ENCODE data around the gene MED27. TPM values are rescaled to one million over a fixed set of nuclear protein-coding genes. Genes with fewer than 3 reads are reported as not detected.

The MED27 gene
- total and polyA plus RNA-seq, 9 of the 15 experiments (the other 6 are each of a cell fraction or from before 2014, with no cell fraction given) = 24.4 to 91.0 (median 36.1) TPM

DNA sequence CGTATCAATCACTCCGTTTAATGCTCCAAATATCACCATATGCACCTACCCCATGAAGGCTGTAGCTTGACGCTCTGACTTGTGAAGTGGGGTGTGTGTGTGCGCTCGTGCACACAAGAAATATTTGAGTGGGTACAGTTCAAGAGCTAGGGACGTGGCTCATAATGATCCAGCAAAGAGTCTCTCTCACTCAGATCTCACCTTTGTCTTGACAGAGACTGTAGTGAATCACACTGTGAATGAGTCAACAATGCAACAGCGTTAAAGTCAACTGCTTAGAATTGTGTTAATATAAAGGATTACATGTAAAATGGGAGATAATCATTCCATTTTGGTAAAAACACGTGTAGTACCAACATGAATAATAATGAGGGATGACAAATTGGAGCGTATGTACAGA lies 119.4 kb downstream of the MED27 start:
- DNase-seq (ENCODE audit: extremely low read depth in 1 of 4, low spot score in 3 of 4) = no peak
- Histone ChIP-seq H3K27ac (ENCODE audit: extremely low read depth, low read depth, low read length) (no peak overlapping the region), H4K20me1 (replicated peaks; ENCODE audit: control insufficient read depth, insufficient read depth, low read length) (no peaks in the 10 kb centered on the region), H3K9me1 (ENCODE audit: control insufficient read depth, insufficient read depth, low read length) (no peaks in the 10 kb centered on the region), H3K79me2 (ENCODE audit: control insufficient read depth, insufficient read depth, low read length) (no peaks in the 10 kb centered on the region), H3K9me3 (replicated peaks; ENCODE audit: control insufficient read depth, insufficient read depth, low read depth, low read length) (no peaks in the 10 kb centered on the region), H3K4me1 (replicated peaks in 1 of 2; ENCODE audit: control insufficient read depth in 2 of 2, insufficient read depth in 2 of 2, low read length in 2 of 2) (no peaks in the 10 kb centered on the region), H3K36me3 (ENCODE audit: control insufficient read depth, insufficient read depth, low read length) (no peaks in the 10 kb centered on the region), H3K9ac (ENCODE audit: insufficient read depth in 1 of 2, low read depth in 2 of 2, low read length in 2 of 2) (no peak overlapping the region), H3K4me3 (no peak overlapping the region), H3K4me2 (ENCODE audit: insufficient read depth, low read length) (no peak overlapping the region), H3K27me3 (ENCODE audit: control insufficient read depth in 2 of 2, insufficient read depth in 2 of 2, low read length in 2 of 2) (no peaks in the 10 kb centered on the region), H2AFZ (ENCODE audit: low read depth, low read length) (no peak overlapping the region)
- CTCF ChIA-PET (ENCODE audit: low intra/inter-chr PET ratio) = no interaction called here
- no peak for FAIRE-seq
- TF ChIP-seq RAD51 (IDR thresholded peaks at IDR 0.05; ENCODE audit: borderline replicate concordance, low read depth) (no peak), ZNF263 (CRISPR knock-in tag; IDR thresholded peaks at IDR 0.05; ENCODE audit: borderline replicate concordance) (no peak), EGR1 (conservative IDR thresholded peaks at IDR 0.05) (no peak), KAT2B (IDR thresholded peaks at IDR 0.05; ENCODE audit: low read depth, low read length) (no peak)
- TF ChIP-seq, protein P1, sequence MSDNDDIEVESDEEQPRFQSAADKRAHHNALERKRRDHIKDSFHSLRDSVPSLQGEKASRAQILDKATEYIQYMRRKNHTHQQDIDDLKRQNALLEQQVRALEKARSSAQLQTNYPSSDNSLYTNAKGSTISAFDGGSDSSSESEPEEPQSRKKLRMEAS (CRISPR knock-in tag; IDR thresholded peaks at IDR 0.05) = no peak
- intact Hi-C loops (cut with micrococcal nuclease) (no loop called here), in situ Hi-C loops (cut with MboI) (no loop called here)
- POLR2A ChIA-PET = no interaction called here
- ATAC-seq = no peak
- 76% methylated on average over 9 of the region's 9 CpGs for WGBS (ENCODE audit: insufficient coverage, low coverage, missing lambda C conversion rate)
- BruUV-seq (replicated peaks) = no TSS peak

- Histone ChIP-seq H4K20me1 (replicated peaks; ENCODE audit: control insufficient read depth, insufficient read depth, low read length) (no peaks in the 10 kb centered on the region), H3K79me2 (ENCODE audit: control insufficient read depth, insufficient read depth, low read length) (no peaks in the 10 kb centered on the region), H3K27me3 (ENCODE audit: control insufficient read depth in 2 of 2, insufficient read depth in 2 of 2, low read length in 2 of 2) (no peaks in the 10 kb centered on the region), H3K9me1 (ENCODE audit: control insufficient read depth, insufficient read depth, low read length) (no peaks in the 10 kb centered on the region), H3K36me3 (ENCODE audit: control insufficient read depth, insufficient read depth, low read length) (no peaks in the 10 kb centered on the region), H3K4me3 (no peak overlapping the region), H2AFZ (ENCODE audit: low read depth, low read length) (no peak overlapping the region), H3K4me2 (ENCODE audit: insufficient read depth, low read length) (no peak overlapping the region), H3K27ac (ENCODE audit: extremely low read depth, low read depth, low read length) (no peak overlapping the region), H3K9ac (ENCODE audit: insufficient read depth in 1 of 2, low read depth in 2 of 2, low read length in 2 of 2) (no peak overlapping the region), H3K9me3 (replicated peaks; ENCODE audit: control insufficient read depth, insufficient read depth, low read depth, low read length) (no peaks in the 10 kb centered on the region), H3K4me1 (replicated peaks in 1 of 2; ENCODE audit: control insufficient read depth in 2 of 2, insufficient read depth in 2 of 2, low read length in 2 of 2) (no peaks in the 10 kb centered on the region)
- FAIRE-seq (no peak), DNase-seq (ENCODE audit: extremely low read depth in 1 of 4, low spot score in 3 of 4) (no peak), ATAC-seq (no peak)
- ChIA-PET POLR2A (no interaction called here), CTCF (ENCODE audit: low intra/inter-chr PET ratio) (no interaction called here)
- intact Hi-C loops (cut with micrococcal nuclease) (no loop called here), in situ Hi-C loops (cut with MboI) (no loop called here)
- no TSS peak for BruUV-seq (replicated peaks)
- WGBS (ENCODE audit: insufficient coverage, low coverage, missing lambda C conversion rate) = 80% methylated on average over 2 of the region's 2 CpGs
- TF ChIP-seq RBM22 (IDR thresholded peaks at IDR 0.05; ENCODE audit: low read depth, low read length, poor library complexity, severe bottlenecking) (no peak), RBM14 (IDR thresholded peaks at IDR 0.05; ENCODE audit: borderline replicate concordance, insufficient read depth, low read depth, low read length) (no peak)
Measured at GRCh38 chr9:131959887-131960286, 119.8 kb downstream of the MED27 start.

Data from K562 (cell line).